Parathyroid adenoma (tissue), 2 donors: ENCODE data around the gene SLTM.

Experiments used
- H2AFZ ChIP-seq: fragments of 300-600 bp; sonication (generic); one replicate; pipeline ENCODE4 v1.7.0; 2017; ENCODE audit warnings: antibody characterized with exemption, mild to moderate bottlenecking
- H3K27ac ChIP-seq: fragments of 300-600 bp; sonication (generic); one replicate; pipeline ENCODE4 v1.7.0; 2017
- H3K27me3 ChIP-seq: fragments of 300-600 bp; sonication (generic); one replicate; pipeline ENCODE4 v1.7.0; 2017; ENCODE audit warnings: low read length; ENCODE audit not compliant: control insufficient read depth, insufficient read depth
- H3K36me3 ChIP-seq: fragments of 300-600 bp; sonication (generic); one replicate; pipeline ENCODE4 v1.7.0; 2017; ENCODE audit warnings: low read length; ENCODE audit not compliant: control insufficient read depth, insufficient read depth
- H3K4me1 ChIP-seq: fragments of 300-600 bp; sonication (generic); one replicate; pipeline ENCODE4 v1.7.0; 2017; ENCODE audit warnings: control low read depth
- H3K4me2 ChIP-seq: fragments of 300-600 bp; sonication (generic); one replicate; pipeline ENCODE4 v1.7.0; 2017; ENCODE audit warnings: low read length
- H3K4me3 ChIP-seq: fragments of 300-600 bp; sonication (generic); one replicate; pipeline ENCODE4 v1.7.0; 2017; ENCODE audit warnings: low read depth, low read length
- H3K79me2 ChIP-seq: fragments of 300-600 bp; sonication (generic); one replicate; pipeline ENCODE4 v1.7.0; 2017; ENCODE audit warnings: control low read depth
- H3K9ac ChIP-seq: fragments of 300-600 bp; sonication (generic); one replicate; pipeline ENCODE4 v1.7.0; 2017; ENCODE audit warnings: mild to moderate bottlenecking
- H3K9me3 ChIP-seq: fragments of 300-600 bp; sonication (generic); one replicate; pipeline ENCODE4 v1.7.0; 2017; ENCODE audit warnings: low read length; ENCODE audit not compliant: control insufficient read depth
- TF ChIP-seq, protein P1 (sequence below): fragments of 300-600 bp; sonication (generic); IDR thresholded peaks from one replicate; pipeline ENCODE4 v1.7.0; 2017; ENCODE audit warnings: antibody characterized with exemption, mild to moderate bottlenecking
- donor health status: primary hyperparathyroidism.

SLTM gene

DNA sequence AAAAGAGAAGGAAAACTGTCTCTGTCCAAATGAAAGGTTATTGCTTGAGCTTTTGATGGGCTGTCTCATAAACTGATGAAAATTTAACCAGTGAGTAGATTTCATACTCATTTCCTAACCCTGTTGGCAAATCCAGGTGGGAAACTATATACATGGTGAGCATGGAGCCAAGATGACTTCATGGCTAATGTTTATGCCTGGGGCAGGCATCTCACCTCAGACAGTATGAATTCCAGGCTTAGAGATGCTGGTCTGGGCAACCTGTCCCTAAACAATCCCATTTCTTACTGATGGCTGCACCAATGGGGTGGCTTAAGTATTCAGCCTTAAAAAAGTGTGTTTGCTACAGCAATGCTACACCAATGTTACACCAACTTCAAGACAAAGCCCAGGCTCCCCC is 58.1 kb downstream of the SLTM start:
- H3K9me3 ChIP-seq, result no peaks in the 10 kb centered on the region
- no peaks in the 10 kb centered on the region for H3K4me1 ChIP-seq
- TF ChIP-seq, protein P1, sequence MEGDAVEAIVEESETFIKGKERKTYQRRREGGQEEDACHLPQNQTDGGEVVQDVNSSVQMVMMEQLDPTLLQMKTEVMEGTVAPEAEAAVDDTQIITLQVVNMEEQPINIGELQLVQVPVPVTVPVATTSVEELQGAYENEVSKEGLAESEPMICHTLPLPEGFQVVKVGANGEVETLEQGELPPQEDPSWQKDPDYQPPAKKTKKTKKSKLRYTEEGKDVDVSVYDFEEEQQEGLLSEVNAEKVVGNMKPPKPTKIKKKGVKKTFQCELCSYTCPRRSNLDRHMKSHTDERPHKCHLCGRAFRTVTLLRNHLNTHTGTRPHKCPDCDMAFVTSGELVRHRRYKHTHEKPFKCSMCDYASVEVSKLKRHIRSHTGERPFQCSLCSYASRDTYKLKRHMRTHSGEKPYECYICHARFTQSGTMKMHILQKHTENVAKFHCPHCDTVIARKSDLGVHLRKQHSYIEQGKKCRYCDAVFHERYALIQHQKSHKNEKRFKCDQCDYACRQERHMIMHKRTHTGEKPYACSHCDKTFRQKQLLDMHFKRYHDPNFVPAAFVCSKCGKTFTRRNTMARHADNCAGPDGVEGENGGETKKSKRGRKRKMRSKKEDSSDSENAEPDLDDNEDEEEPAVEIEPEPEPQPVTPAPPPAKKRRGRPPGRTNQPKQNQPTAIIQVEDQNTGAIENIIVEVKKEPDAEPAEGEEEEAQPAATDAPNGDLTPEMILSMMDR, result no peak
- H3K27ac ChIP-seq, result no peak overlapping the region
- H2AFZ ChIP-seq, result no peak overlapping the region
- no peaks in the 10 kb centered on the region for H3K79me2 ChIP-seq
- H3K4me2 ChIP-seq, result no peak overlapping the region
- no peak overlapping the region for H3K9ac ChIP-seq
- H3K36me3 ChIP-seq, result no peaks in the 10 kb centered on the region
- H3K27me3 ChIP-seq, result no peaks in the 10 kb centered on the region
- no peak overlapping the region for H3K4me3 ChIP-seq

DNA sequence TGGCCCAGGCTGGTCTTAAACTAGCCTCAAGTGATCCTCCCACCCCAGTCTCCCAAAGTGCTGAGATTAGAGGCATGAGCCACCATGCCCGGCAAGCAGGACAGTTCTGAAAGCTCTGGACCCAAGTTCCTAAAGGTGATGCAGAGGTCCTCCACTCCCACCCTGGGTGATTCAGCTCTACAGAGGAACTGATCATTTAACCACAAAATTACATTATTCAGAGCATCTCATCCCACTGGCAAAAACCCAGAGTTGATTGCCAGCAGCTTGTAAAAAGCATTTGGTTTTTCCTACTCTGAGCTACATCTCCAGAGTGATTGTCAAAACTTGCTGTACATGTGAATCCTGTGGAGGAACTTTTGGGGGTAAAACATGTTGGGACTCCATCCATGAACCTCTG is 60.2 kb downstream of the SLTM start:
- no peak overlapping the region for H3K4me2 ChIP-seq
- H3K4me1 ChIP-seq, result no peaks in the 10 kb centered on the region
- no peaks in the 10 kb centered on the region for H3K9me3 ChIP-seq
- H3K27ac ChIP-seq, result no peak overlapping the region
- H3K9ac ChIP-seq, result no peak overlapping the region
- H3K27me3 ChIP-seq, result no peaks in the 10 kb centered on the region
- no peaks in the 10 kb centered on the region for H3K79me2 ChIP-seq
- H3K4me3 ChIP-seq, result no peak overlapping the region
- TF ChIP-seq, protein P1, result no peak
- H3K36me3 ChIP-seq, result no peaks in the 10 kb centered on the region
- H2AFZ ChIP-seq, result no peak overlapping the region

DNA sequence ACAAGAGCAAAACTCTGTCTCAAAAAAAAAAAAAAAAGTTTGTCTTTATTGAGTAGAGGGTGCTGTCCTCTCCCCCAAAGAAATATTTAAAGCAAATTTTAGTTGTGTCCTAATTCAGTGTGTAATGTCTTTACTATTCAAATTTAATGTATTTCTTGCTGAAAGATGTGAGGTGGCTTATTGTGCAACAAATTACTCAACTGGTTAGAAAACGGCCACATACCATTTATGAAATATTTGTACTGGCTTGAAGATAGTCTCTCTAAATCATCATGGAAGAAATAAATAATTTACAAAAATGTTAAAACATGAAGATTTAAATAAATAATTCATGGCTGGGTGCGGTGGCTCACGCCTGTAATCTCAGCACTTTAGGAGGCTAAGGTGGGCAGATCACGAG is 63.0 kb downstream of the SLTM start:
- Histone ChIP-seq H3K4me1 (no peaks in the 10 kb centered on the region), H3K27ac (no peak overlapping the region), H3K4me3 (no peak overlapping the region), H3K27me3 (no peaks in the 10 kb centered on the region), H3K9ac (no peak overlapping the region), H3K9me3 (no peaks in the 10 kb centered on the region), H3K79me2 (no peaks in the 10 kb centered on the region), H3K4me2 (no peak overlapping the region), H3K36me3 (no peaks in the 10 kb centered on the region), H2AFZ (no peak overlapping the region)
- TF ChIP-seq, protein P1, result no peak

DNA sequence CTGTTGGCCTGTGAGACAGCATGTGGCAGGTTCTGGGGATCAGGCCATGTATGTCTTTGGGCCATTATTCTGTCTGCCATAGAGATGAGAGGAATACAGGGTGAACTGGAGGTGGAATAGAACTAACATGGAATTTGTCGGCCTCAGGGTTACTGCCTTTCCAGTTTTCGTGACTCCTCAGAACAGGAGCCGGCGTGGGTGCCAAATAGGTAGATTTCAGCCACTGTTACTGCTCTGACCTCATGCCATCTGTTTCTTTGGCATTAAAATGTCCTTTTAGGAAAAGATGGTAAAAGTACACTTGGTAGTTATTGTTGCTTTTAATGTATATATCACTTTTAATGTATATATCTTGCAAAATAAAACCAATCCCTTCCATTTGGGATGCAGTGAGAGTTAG is 65.6 kb downstream of the SLTM start:
- Histone ChIP-seq H3K27ac (no peak overlapping the region), H3K4me1 (no peaks in the 10 kb centered on the region)

DNA sequence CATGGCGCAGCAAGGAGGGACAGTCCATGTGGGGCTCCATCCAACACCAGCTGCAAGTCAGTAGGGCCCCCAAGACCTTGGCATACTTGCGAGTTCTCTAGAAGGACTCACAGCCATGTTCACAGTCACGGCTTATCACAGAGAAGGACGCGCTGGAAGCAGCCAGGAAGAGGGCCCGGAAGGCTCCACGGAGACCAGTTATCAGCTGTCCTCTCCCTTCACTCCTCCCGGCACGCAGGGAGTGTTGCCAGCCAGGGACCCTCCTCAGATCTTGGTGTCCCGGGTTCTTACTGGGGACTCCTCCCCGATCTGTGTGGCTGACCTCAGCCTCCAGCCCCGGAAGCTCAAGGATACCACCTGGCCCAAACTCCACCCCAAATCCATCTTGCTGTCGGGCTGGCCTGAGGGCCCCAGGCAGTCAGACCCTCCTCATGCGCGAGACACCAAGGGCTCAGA is 68.0 kb downstream of the SLTM start:
- Histone ChIP-seq H2AFZ (no peak overlapping the region), H3K27me3 (no peaks in the 10 kb centered on the region), H3K4me2 (no peak overlapping the region), H3K9me3 (no peaks in the 10 kb centered on the region), H3K9ac (no peak overlapping the region), H3K4me3 (no peak overlapping the region), H3K4me1 (no peaks in the 10 kb centered on the region), H3K79me2 (no peaks in the 10 kb centered on the region), H3K27ac (no peak overlapping the region), H3K36me3 (no peaks in the 10 kb centered on the region)
- TF ChIP-seq, protein P1, result no peak

More for the DNA sequence above, 65.6 kb downstream of the SLTM start:
- no peak overlapping the region for H3K9ac ChIP-seq
- H3K27me3 ChIP-seq, result no peaks in the 10 kb centered on the region
- no peaks in the 10 kb centered on the region for H3K36me3 ChIP-seq
- no peaks in the 10 kb centered on the region for H3K9me3 ChIP-seq
- TF ChIP-seq, protein P1, result no peak
- no peak overlapping the region for H2AFZ ChIP-seq
- H3K4me2 ChIP-seq, result no peak overlapping the region
- no peak overlapping the region for H3K4me3 ChIP-seq
- no peaks in the 10 kb centered on the region for H3K79me2 ChIP-seq
